PFSK-1 (cell line): ENCODE results near the gene SULT1A4. TPM values are rescaled to one million over a fixed set of nuclear protein-coding genes. Genes with fewer than 3 reads are reported as not detected.
"Not testable (repeated sequence)": the region's sequence is repeated elsewhere in the genome, so short reads cannot be mapped to it uniquely, and the experiment has no call there.

Source experiments
- FOXP2 ChIP-seq: optimal IDR thresholded peaks from 2 replicates; pipeline ENCODE3; 2011; ENCODE audit warnings: borderline replicate concordance, control low read depth, inconsistent platforms; ENCODE audit not compliant: insufficient read depth; ENCODE audit errors: extremely low read length, extremely low read depth
- POLR2AphosphoS5 ChIP-seq: IDR thresholded peaks from 2 replicates; pipeline ENCODE4 v1.6.1; 2012; ENCODE audit warnings: low read depth, mild to moderate bottlenecking, control low read depth, low read length, moderate library complexity
- REST ChIP-seq, 2 experiments: IDR thresholded peaks; 2 replicates each; pipeline versions ENCODE4 v1.6.1 to v1.8.0; 2011 to 2012; ENCODE audit warnings: low read depth in 2 of 2, low read length in 2 of 2, control low read depth in 1 of 2, inconsistent platforms in 1 of 2, mild to moderate bottlenecking in 1 of 2, moderate library complexity in 1 of 2; ENCODE audit not compliant: insufficient read depth in 1 of 2
- SIN3A ChIP-seq: IDR thresholded peaks from 2 replicates; pipeline ENCODE4 v1.6.1; 2012; ENCODE audit warnings: mild to moderate bottlenecking, low read length, moderate library complexity, borderline replicate concordance; ENCODE audit not compliant: insufficient read depth
- TAF1 ChIP-seq: IDR thresholded peaks from 2 replicates; pipeline ENCODE4 v1.6.1; 2012; ENCODE audit warnings: low read length, control low read depth, borderline replicate concordance; ENCODE audit not compliant: insufficient read depth
- polyA plus RNA-seq: library from polyadenylated mRNA; unstranded; fragments of >200 nt; gene quantifications from one replicate; pipeline ENCODE4 v1.2.1, GENCODE V29; 2012; ENCODE audit warnings: low read depth, missing spikeins; ENCODE audit not compliant: insufficient read length

SULT1A4 gene
- polyA plus RNA-seq = 7.7 TPM

GRCh38 chr16:29459706-29460646 lies at the start of gene SULT1A4:
Gene SULT1A4, plus strand, starts transcription at chr16:29459913. Its CDS starts 1,473 bp downstream, at chr16:29461386.
- not testable (repeated sequence) for TF ChIP-seq POLR2AphosphoS5; REST (IDR thresholded peaks at IDR 0.05; ENCODE audit: insufficient read depth in 1 of 2, low read depth in 2 of 2, low read length in 2 of 2); SIN3A

GRCh38 chr16:29454269-29454668 lies 5.4 kb upstream of the SULT1A4 start, which contains the start of the genes BOLA2 and SLX1B:
Gene BOLA2, minus strand, starts transcription at chr16:29454351. Its CDS starts 98 bp downstream, at chr16:29454253.
Gene SLX1B, plus strand, starts transcription at chr16:29454533.
- not testable (repeated sequence) for TF ChIP-seq REST (IDR thresholded peaks at IDR 0.05; ENCODE audit: insufficient read depth in 1 of 2, low read depth in 2 of 2, low read length in 2 of 2); TAF1; POLR2AphosphoS5

GRCh38 chr16:29506308-29506707 lies 46.6 kb downstream of the SULT1A4 start, which contains the start of gene NPIPB12:
Gene NPIPB12, minus strand, starts transcription at chr16:29506408.
- TF ChIP-seq FOXP2; SIN3A; REST (IDR thresholded peaks at IDR 0.05; ENCODE audit: insufficient read depth in 1 of 2, low read depth in 2 of 2, low read length in 2 of 2): not testable (repeated sequence)
